ENCODE results near the gene SRPRB.

SRPRB gene

DNA sequence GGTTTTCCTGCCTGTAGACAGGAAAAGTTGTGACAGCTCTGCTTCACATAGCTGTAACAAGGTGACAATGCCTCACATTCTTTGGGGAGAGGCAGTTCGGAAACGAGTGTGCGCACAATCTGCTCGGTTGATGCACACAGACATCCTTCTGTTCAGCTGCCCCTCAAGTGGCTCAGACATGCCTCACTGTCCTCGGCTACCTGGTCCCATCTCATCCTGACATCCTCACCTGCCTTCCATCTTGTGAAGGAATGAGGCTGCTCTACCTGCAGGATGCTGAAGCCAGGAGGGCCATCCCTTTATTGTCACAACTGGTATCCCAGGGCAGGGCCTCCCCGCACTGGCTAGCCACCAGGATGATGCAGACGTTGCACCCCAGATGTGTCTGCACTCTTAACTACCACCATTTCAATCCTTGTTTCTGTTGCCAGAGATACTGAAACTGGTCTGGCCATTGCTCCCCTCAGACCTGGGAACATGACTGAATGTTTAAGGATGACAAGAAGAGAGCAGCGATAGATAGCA, 19.4 kb downstream of the SRPRB start:
- TF ChIP-seq, protein P1, sequence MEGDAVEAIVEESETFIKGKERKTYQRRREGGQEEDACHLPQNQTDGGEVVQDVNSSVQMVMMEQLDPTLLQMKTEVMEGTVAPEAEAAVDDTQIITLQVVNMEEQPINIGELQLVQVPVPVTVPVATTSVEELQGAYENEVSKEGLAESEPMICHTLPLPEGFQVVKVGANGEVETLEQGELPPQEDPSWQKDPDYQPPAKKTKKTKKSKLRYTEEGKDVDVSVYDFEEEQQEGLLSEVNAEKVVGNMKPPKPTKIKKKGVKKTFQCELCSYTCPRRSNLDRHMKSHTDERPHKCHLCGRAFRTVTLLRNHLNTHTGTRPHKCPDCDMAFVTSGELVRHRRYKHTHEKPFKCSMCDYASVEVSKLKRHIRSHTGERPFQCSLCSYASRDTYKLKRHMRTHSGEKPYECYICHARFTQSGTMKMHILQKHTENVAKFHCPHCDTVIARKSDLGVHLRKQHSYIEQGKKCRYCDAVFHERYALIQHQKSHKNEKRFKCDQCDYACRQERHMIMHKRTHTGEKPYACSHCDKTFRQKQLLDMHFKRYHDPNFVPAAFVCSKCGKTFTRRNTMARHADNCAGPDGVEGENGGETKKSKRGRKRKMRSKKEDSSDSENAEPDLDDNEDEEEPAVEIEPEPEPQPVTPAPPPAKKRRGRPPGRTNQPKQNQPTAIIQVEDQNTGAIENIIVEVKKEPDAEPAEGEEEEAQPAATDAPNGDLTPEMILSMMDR (IDR thresholded peaks at IDR 0.05): no peak

DNA sequence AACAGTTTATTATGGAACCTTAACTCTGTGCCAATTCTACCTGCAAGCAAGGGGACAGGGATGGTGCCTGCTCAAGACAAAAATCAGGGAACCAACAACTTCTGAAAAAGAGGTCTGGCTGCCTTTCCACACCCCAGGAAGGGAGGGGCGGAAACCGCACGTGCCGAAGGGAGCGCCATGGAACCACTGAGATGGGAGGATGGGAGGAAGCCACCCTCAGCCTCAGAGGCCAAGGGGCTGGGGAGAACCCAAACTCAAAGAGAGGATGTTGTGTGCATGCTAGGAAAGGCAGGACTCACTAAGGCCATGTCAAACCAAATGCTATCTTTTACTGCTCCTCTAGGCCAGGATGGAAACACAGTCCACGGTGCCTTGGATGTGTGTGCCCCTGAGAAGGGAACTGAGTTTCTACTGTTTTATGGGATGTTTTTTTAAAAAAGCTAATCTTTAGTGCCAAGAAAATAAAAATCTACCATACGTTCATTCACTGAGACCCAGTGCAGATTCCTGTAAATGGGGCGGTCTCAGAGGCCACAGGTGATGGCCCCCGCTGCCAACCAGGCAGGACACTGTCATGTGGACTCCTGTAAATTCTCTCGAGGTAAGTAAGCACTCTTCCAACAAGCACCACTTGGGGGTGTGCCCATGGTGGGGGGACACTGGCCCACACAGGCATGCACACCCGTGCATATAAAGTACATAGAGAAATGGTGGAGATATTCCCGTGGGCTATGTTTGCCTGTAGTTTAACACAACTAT, 20.5 kb downstream of the SRPRB start:
- TF ChIP-seq, protein P1 (IDR thresholded peaks at IDR 0.05): no peak

DNA sequence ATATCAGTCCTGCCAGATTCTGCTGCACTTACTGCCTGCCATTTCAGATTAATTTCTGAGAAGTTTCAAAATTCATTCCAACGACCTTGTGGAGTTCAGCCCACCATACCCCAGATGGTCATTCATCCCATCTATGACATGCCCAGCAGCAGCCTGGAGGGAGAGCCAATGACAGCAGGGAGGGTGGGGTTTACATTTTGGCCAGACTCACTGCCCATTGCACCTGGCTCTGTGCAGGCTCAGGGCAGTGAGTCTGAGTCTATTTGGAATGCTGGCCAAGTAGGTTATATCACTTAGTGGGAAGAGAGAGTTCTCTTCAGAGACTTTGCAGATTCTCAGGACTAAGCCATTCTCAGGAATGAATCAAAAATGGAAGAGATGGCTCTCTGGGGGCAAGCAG, 21.5 kb downstream of the SRPRB start:
- TF ChIP-seq, protein P1 (IDR thresholded peaks at IDR 0.05): no peak

DNA sequence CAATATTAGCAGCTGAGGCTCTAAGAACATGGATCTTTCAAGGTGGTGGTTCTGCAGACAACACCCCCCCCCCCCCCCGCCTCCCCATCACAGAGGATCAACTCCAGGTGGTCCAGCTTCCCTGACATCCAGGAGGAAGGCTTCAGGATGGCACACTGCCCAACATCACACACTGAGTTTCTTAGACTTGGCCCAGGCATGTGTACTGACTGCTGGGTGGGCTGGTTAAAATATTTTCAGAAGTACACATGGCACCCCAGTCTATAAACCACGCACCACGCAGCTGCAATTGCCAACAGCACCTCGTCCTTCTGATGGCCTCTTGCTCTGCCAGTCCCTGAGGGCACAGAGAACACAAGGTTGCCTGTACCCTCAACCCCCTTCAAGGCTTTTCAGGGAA, 22.1 kb downstream of the SRPRB start:
- TF ChIP-seq, protein P1 (IDR thresholded peaks at IDR 0.05): no peak

DNA sequence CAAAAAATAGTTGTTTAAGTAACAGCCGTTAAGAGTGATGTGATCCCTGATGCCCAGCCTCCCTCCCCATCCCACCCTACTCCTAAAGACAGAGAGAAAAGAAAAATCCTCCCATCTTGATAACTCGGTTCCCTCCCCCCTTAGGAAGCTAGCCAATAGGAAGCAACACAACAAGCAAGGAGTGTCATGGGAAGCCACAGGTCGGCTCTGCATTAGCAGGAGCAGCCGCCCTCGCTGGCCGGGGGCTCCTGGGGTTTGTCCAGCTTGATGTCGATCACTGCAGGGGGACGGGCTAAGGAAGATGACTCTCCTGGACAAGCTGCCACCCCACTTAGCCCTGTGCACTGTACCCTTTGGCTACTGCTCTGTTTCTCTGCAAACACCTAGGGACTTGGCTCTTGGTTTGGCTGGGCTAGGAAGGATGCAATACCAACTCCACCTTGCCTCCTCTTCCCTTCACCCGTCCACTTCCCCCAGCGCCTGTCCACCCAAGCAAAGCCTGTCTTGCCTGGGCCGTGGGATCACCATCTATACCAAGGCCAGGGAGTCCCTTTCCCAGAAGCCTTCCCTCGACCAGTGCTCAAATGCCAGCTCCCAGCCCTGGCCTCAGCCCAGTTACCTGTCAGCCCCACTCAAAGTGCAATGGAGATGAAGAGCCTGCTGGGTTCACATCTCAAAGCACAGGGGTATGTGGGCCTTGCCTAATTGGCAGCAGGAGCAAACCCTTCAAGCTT, 23.1 kb downstream of the SRPRB start:
- TF ChIP-seq, protein P1 (IDR thresholded peaks at IDR 0.05): no peak

DNA sequence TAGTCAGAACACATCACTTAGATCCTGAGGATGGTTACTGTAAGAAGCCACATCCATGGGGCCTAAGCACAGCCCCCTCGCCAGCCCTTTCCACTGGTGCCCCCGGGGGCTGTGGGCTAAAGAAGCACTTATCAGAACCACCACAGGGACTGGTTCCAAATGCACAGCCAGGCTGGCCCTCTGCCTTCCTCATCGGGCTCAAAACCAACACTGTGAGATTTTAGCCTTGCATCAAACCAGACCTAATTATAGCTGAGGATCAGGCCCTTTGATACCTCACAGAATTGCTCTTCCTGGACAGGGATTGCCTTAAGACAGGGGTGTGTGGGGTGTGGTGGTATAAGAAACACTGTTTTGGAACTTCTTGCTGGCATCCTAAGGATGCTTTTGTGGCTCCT, 23.7 kb downstream of the SRPRB start:
- TF ChIP-seq, protein P1 (IDR thresholded peaks at IDR 0.05): no peak

DNA sequence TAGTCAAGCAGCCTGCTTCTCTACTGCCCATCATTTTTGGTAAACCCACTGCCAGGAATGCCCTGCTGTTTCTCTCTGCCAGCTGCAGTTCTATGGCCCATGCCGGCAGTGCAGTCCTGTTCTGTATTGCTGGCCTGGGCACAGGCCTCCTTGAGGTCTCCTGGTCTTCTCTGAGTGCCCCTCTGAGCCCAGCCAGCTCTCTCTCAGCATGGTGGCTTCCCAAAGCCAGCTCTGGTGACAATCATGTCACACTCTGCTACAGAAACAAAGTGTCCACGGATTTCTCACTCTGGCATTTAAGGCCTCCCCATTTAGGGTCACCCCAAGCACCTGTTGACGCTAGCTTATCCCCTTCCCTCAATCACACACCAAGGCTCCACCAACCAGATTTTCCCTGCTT, 24.5 kb downstream of the SRPRB start:
- TF ChIP-seq, protein P1 (IDR thresholded peaks at IDR 0.05): no peak

All from LNCAP (cell line).